GM19035 (cell line): ENCODE data around the gene MAGI2.
"Not testable (repeated sequence)": the region's sequence is repeated elsewhere in the genome, so short reads cannot be mapped to it uniquely, and the experiment has no call there.

Experiments
- ATAC-seq: cut with Tn5 transposase; IDR thresholded peaks from one replicate; pipeline ENCODE4 v1.9.1; 2021; ENCODE audit not compliant: unreplicated experiment

The MAGI2 gene

GRCh38 chr7:78327718-78328117 is 1125.7 kb downstream of the MAGI2 start:
- ATAC-seq: no peak

GRCh38 chr7:78326876-78327275 is 1126.6 kb downstream of the MAGI2 start:
- ATAC-seq: no peak

GRCh38 chr7:78326189-78326588 is 1127.3 kb downstream of the MAGI2 start:
- ATAC-seq: no peak

GRCh38 chr7:78323118-78323517 is 1130.3 kb downstream of the MAGI2 start:
- no peak for ATAC-seq

- not testable (repeated sequence) for ATAC-seq
These were observed 1131.2 kb downstream of the MAGI2 start for GRCh38 chr7:78322231-78322630.

GRCh38 chr7:78317371-78317770 is 1136.1 kb downstream of the MAGI2 start:
- no peak for ATAC-seq

- ATAC-seq: no peak
These were observed 1137.4 kb downstream of the MAGI2 start for GRCh38 chr7:78316110-78316509.

- ATAC-seq: no peak
These were observed 1138.3 kb downstream of the MAGI2 start for GRCh38 chr7:78315119-78315518.

GRCh38 chr7:78311181-78311580 is 1142.3 kb downstream of the MAGI2 start:
- ATAC-seq: no peak

- ATAC-seq: no peak
These were observed 1145.6 kb downstream of the MAGI2 start for GRCh38 chr7:78307892-78308291.

GRCh38 chr7:78306634-78307033 is 1146.8 kb downstream of the MAGI2 start:
- no peak for ATAC-seq

GRCh38 chr7:78301407-78301806 is 1152.1 kb downstream of the MAGI2 start:
- ATAC-seq: no peak

- no peak for ATAC-seq
These were observed 1154.4 kb downstream of the MAGI2 start for GRCh38 chr7:78299088-78299487.

GRCh38 chr7:78296644-78297371 is 1156.7 kb downstream of the MAGI2 start:
- no peak for ATAC-seq

GRCh38 chr7:78296046-78296597 is 1157.3 kb downstream of the MAGI2 start:
- no peak for ATAC-seq

- ATAC-seq: not testable (repeated sequence)
These were observed 1164.0 kb downstream of the MAGI2 start for GRCh38 chr7:78289471-78289870.

- ATAC-seq: no peak
These were observed 1168.5 kb downstream of the MAGI2 start for GRCh38 chr7:78284945-78285344.

GRCh38 chr7:78280276-78280675 is 1173.2 kb downstream of the MAGI2 start:
- ATAC-seq: no peak

GRCh38 chr7:78279457-78279856 is 1174.0 kb downstream of the MAGI2 start:
- ATAC-seq: no peak

- no peak for ATAC-seq
These were observed 1174.4 kb downstream of the MAGI2 start for GRCh38 chr7:78279032-78279431.

- ATAC-seq: no peak
These were observed 1186.3 kb downstream of the MAGI2 start for GRCh38 chr7:78267141-78267540.

GRCh38 chr7:78265486-78265885 is 1188.0 kb downstream of the MAGI2 start:
- ATAC-seq: no peak

GRCh38 chr7:78265071-78265470 is 1188.4 kb downstream of the MAGI2 start:
- ATAC-seq: no peak
